GM21619 (cell line): ENCODE data around the gene CGB1.
"Not testable (repeated sequence)": the region's sequence is repeated elsewhere in the genome, so short reads cannot be mapped to it uniquely, and the experiment has no call there.

Source experiments
- ATAC-seq: cut with Tn5 transposase; IDR thresholded peaks from one replicate; pipeline ENCODE4 v1.9.1; 2021; ENCODE audit not compliant: unreplicated experiment

CGB1 gene

GRCh38 chr19:49058562-49058961 lies 21.9 kb upstream of the CGB1 start:
- no peak for ATAC-seq

GRCh38 chr19:49057636-49058234 lies 21.0 kb upstream of the CGB1 start, which contains the start of gene CGB7:
TSS of gene CGB7 (minus strand) at chr19:49057749. CDS start at chr19:49055375, 2,374 bp downstream.
- no peak for ATAC-seq

- ATAC-seq = not testable (repeated sequence)
Measured at GRCh38 chr19:49056902-49057596, 20.4 kb upstream of the CGB1 start.

- peak; percentile 47 for ATAC-seq
Measured at GRCh38 chr19:49056101-49056901, 19.6 kb upstream of the CGB1 start.

GRCh38 chr19:49050376-49051033 lies 13.8 kb upstream of the CGB1 start:
- not testable (repeated sequence) for ATAC-seq

- not testable (repeated sequence) for ATAC-seq
Measured at GRCh38 chr19:49049834-49050233, 13.1 kb upstream of the CGB1 start.

- ATAC-seq = not testable (repeated sequence)
Measured at GRCh38 chr19:49049011-49049410, 12.3 kb upstream of the CGB1 start, which contains the start of gene CGB8. TSS of gene CGB8 (minus strand) at chr19:49049111. CDS start at chr19:49048739, 372 bp downstream.

GRCh38 chr19:49043548-49043947 lies 6.9 kb upstream of the CGB1 start, which contains the start of gene CGB5:
TSS of gene CGB5 (plus strand) at chr19:49043848. CDS start at chr19:49044210, 362 bp downstream.
- not testable (repeated sequence) for ATAC-seq

GRCh38 chr19:49042666-49043065 lies 6.0 kb upstream of the CGB1 start:
- not testable (repeated sequence) for ATAC-seq

GRCh38 chr19:49042177-49042576 lies 5.5 kb upstream of the CGB1 start:
- no peak for ATAC-seq

- not testable (repeated sequence) for ATAC-seq
Measured at GRCh38 chr19:49039736-49040135, 3.0 kb upstream of the CGB1 start.

GRCh38 chr19:49038557-49039276 lies 2.0 kb upstream of the CGB1 start:
- ATAC-seq = not testable (repeated sequence)

GRCh38 chr19:49038111-49038510 lies 1.4 kb upstream of the CGB1 start:
- ATAC-seq = not testable (repeated sequence)

GRCh38 chr19:49031642-49032301 lies 4.9 kb downstream of the CGB1 start, which contains the start of gene CGB2:
TSS of gene CGB2 (plus strand) at chr19:49031890. CDS start at chr19:49032096, 206 bp downstream.
- ATAC-seq = not testable (repeated sequence)

GRCh38 chr19:49030323-49030722 lies 6.4 kb downstream of the CGB1 start:
- ATAC-seq = not testable (repeated sequence)

GRCh38 chr19:49029749-49030148 lies 6.9 kb downstream of the CGB1 start:
- ATAC-seq = not testable (repeated sequence)

- ATAC-seq = not testable (repeated sequence)
Measured at GRCh38 chr19:49028686-49029085, 8.0 kb downstream of the CGB1 start.

GRCh38 chr19:49025599-49025998 lies 11.1 kb downstream of the CGB1 start:
- ATAC-seq = not testable (repeated sequence)

- not testable (repeated sequence) for ATAC-seq
Measured at GRCh38 chr19:49025088-49025487, 11.6 kb downstream of the CGB1 start.
